GM12891 (cell line): ENCODE data around the gene NUCB2.
"Not testable (repeated sequence)": the region's sequence is repeated elsewhere in the genome, so short reads cannot be mapped to it uniquely, and the experiment has no call there.

Experiments
- POLR2A ChIP-seq: IDR thresholded peaks from 2 replicates; pipeline ENCODE4 v1.6.1; 2011; ENCODE audit warnings: low read depth, low read length, control low read depth
- POLR2AphosphoS5 ChIP-seq: IDR thresholded peaks from 2 replicates; pipeline ENCODE4 v1.6.1; 2011; ENCODE audit warnings: low read depth, low read length, control low read depth
- TAF1 ChIP-seq: IDR thresholded peaks from 2 replicates; pipeline ENCODE4 v1.6.1; 2011; ENCODE audit warnings: low read depth, low read length, control low read depth

GRCh38 chr11:17268500-17268899 is 8.0 kb upstream of the NUCB2 start:
- not testable (repeated sequence) for TF ChIP-seq POLR2A, TAF1, POLR2AphosphoS5
